AG10803 (cell line): ENCODE measurements around the gene PPFIBP1.
A peak's percentile ranks its signal among the peaks of the same experiment; 100 is the strongest.

Source experiments
- DNase-seq: peaks from one replicate; pipeline ENCODE4 v3.0.0; 2010; ENCODE audit warnings: low read depth
- H3K4me3 ChIP-seq: 2 replicates; pipeline ENCODE4 v1.5.1; 2011; ENCODE audit warnings: mild to moderate bottlenecking, low read length, control low read depth
- CTCF ChIP-seq: conservative IDR thresholded peaks from 2 replicates; pipeline ENCODE4 v1.5.1; 2011; ENCODE audit warnings: mild to moderate bottlenecking, low read length, control low read depth, inconsistent platforms

The PPFIBP1 gene

GRCh38 chr12:27523642-27524493 is at the start of gene PPFIBP1:
Gene PPFIBP1, plus strand, starts transcription at chr12:27524206. Its CDS starts 109,191 bp downstream, at chr12:27633397.
- TF ChIP-seq CTCF, result peak; percentile 47
- DNase-seq, result peak; percentile 98
- peak within 1 kb of the TSS; percentile 90 for H3K4me3 ChIP-seq

- no peak overlapping the region for H3K4me3 ChIP-seq
- DNase-seq, result peak; percentile 75
- no peak for TF ChIP-seq CTCF
These were observed 49.7 kb upstream of the PPFIBP1 start for GRCh38 chr12:27474344-27474743.

- no peak for TF ChIP-seq CTCF
- no peak overlapping the region for H3K4me3 ChIP-seq
- DNase-seq, result no peak
These were observed 47.0 kb upstream of the PPFIBP1 start for GRCh38 chr12:27477049-27477448.

- no peak for DNase-seq
- TF ChIP-seq CTCF, result no peak
- H3K4me3 ChIP-seq, result no peak overlapping the region
These were observed 45.1 kb upstream of the PPFIBP1 start for GRCh38 chr12:27478949-27479348.

- TF ChIP-seq CTCF, result no peak
- no peak for DNase-seq
- no peak overlapping the region for H3K4me3 ChIP-seq
These were observed 44.0 kb upstream of the PPFIBP1 start for GRCh38 chr12:27480016-27480415.

GRCh38 chr12:27486961-27487360 is 37.0 kb upstream of the PPFIBP1 start:
- peak; percentile 66 for DNase-seq
- no peak overlapping the region for H3K4me3 ChIP-seq
- TF ChIP-seq CTCF, result no peak

- no peak overlapping the region for H3K4me3 ChIP-seq
- TF ChIP-seq CTCF, result no peak
- DNase-seq, result no peak
These were observed 35.5 kb upstream of the PPFIBP1 start for GRCh38 chr12:27488479-27488878.
